RCC 7860 (cell line): Measurements from ENCODE around the gene EVX2.
A peak's percentile ranks its signal among the peaks of the same experiment; 100 is the strongest.

Source experiments
- DNase-seq: peaks from one replicate; pipeline ENCODE4 v3.0.0-alpha.2; 2015; ENCODE audit warnings: low spot score
- FAIRE-seq: peaks from 2 replicates; lab custom pipeline; 2012; peaks lifted over from hg19 to GRCh38; lab: Jason Lieb, UNC

Gene EVX2

GRCh38 chr2:176109192-176109901 is 25.6 kb upstream of the EVX2 start:
- DNase-seq, result no peak
- FAIRE-seq, result no peak

GRCh38 chr2:176107731-176108181 is 24.0 kb upstream of the EVX2 start:
- FAIRE-seq, result no peak

DNA sequence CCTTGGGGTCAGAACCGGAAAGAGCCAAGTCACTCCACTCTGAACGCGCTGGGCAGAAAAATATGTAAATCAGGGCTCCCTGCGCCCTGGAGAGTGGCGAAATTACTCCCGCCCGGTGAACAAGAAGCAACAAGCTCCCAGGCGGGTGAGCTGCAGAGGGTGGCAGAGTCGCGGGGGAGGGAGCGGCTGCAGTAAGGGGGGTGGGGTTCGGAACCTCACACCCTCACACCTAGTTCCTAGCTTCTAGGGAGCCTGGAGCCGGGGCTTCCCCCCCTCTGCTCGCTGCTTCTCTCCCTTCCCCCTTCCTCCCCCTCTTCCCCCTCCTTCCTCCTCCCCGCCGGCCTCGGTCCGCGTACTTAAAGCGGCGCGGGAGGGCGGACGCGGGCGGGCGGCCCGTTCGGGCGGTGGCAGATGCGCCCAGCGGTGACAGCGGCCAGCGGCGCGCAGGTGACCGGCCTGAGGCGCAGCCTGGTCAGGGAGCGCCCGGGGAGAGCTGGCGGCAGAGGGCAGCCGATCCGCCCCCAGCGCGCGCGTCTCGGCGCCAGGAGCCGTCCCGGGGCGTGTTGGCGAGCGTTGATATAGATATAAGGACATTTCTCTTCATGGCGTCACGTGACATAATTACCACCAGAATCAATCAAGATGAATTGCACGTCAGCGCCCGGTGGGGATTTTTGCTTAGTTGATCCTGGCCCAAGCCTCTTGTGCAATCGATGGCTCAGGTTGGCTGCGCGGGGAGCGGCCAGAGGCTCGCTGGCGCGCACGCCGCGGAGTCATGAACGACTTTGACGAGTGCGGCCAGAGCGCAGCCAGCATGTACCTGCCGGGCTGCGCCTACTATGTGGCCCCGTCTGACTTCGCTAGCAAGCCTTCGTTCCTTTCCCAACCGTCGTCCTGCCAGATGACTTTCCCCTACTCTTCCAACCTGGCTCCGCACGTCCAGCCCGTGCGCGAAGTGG is 23.1 kb upstream of the EVX2 start, which contains the start of gene HOXD11:
Gene HOXD11 (plus strand): TSS at position 700 of the 959 bp plus-strand sequence. CDS start 76 bp downstream, at position 776.
- DNase-seq, result peak; percentile 61
- FAIRE-seq, result no peak

More at GRCh38 chr2:176107731-176108181, 24.0 kb upstream of the EVX2 start:
- no peak for DNase-seq

- DNase-seq (no peak), FAIRE-seq (no peak)
These were observed 22.2 kb upstream of the EVX2 start for GRCh38 chr2:176105730-176106580.

GRCh38 chr2:176105078-176105729 is 21.4 kb upstream of the EVX2 start:
- FAIRE-seq (no peak), DNase-seq (peak; percentile 21)

DNA sequence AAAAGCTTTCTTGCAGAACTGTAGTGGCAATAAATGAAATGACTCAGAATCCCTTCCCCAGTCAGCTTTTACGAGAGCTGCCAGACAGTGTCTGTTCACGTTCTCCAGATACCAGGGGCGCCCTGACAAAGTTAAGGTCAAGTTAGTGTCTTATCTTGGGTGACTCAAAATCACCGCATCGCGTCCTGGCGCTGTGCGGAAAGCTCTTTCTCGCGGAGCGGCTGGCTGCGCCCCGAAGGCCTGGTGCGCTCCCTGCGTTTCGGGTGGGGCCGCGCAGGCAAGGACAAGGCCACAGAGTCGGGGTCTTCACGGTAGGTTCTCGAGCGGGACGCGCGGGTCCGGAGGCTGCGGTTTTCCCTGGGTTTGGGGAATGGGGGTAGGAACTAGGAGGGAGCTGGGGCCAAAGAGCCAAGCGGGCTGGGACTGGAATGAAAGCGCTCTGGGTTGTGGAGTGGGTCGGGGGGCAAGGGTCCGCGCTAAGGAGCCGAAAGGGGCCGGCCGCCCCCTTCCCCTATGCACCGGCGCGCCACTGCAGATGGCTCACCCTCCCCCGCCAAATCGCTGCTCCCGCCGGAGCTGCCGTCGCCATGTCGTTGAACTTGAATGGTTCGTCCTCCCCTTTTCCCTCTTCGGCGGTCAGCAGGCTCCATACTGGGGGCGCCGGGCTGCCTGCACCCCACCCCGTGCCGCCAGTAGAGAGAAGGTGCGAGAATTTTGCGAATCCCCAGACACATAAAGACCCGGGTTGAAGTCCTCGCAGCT is 20.7 kb upstream of the EVX2 start:
- peak; percentile 90 for FAIRE-seq
- peak; percentile 90 for DNase-seq

- FAIRE-seq (no peak), DNase-seq (no peak)
These were observed 20.1 kb upstream of the EVX2 start for GRCh38 chr2:176103742-176104315.

DNA sequence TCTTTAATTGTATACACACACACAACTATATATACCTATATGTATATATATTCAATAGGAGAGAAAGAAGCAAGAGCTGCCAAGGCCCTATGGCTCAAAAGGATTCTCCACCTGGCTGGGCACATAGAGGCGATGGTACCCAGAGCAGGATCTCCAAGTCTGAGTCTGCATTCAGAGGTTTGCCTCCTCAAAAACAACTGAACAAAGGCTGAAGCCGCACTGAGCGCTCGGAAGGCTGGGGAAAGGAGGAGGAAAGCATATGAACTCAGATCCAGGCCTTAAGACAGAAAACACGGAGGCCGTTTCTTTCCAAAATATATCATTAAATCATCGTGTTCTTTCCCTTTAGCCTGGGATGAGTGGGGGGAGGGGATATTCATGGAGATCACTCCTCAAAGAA is 19.4 kb upstream of the EVX2 start:
- no peak for DNase-seq

DNA sequence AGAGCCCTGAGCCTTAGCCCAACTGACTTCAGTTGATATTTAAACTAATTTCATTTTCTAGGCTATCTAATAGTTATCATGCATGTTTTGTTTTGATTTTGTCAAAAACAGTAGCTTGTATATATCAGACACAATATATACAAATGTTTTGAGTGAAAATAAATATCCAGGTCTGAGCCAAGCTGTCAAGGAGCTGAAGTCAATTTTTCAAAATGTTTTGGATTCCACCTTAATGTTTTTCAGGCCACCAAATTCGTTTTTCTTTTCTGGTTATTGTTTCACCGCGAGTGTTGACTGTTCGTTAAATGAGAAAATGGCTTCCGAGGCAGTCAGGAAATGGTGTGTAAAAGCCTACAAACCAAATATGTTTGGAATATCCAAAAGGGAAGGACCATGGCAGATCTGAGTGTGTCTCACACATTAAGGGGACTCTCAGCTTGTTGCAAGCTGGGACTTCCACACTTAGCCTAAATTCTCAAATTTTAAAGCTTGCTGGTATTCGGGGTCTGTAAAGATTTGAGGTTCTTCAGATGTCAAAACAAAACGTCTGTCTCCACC is 18.6 kb upstream of the EVX2 start:
- DNase-seq (no peak), FAIRE-seq (no peak)

More for the DNA sequence above, 19.4 kb upstream of the EVX2 start:
- no peak for FAIRE-seq

DNA sequence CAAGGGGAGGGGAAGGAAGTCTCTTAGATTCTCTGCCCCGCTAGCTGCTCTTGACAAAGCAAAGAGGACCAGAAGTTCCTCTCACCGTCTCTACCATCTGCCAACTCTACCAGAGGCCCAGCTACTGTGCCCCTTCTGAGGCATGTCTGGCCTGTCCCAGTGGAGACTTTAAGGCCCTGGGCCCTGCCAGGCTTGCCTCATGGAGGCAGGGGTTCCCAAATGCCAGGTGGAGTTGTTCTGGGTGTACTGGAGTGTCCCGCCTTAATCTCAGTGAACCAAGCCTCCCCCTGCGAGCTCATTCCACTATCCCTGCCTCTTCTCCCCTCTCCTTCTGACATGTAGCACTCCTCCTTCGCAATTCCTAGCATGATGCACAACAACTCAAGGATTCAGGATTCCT is 18.1 kb upstream of the EVX2 start:
- DNase-seq (no peak), FAIRE-seq (no peak)

DNA sequence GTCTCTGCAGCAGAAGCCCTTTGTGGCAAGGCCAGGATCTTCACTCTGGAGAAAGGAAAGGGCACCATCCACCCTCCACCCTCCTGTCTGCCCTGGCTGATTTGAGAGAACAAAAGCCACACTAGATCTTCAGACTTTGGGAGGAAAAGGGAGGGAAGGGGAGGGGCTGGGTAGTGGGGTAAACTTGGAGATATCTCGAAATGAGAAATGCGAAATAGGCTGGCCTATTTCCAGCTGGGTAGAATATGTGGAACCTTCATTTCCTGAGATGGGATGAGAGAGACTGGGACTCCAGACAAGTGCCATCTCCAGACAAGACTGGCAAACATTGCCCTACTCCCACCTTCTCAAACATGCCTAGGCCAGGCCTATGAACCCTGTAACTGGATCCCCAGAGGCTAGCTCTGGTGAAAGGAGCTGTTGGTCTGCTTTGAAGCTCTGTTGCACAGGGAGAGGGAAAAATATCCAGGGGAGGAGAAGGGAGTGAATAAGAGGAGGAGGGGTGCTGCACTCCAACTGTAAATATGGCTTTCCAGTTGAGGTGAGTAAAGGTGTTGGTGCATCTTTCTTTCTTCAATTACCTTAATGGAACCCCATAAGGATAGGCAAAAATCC is 17.6 kb upstream of the EVX2 start:
- FAIRE-seq (no peak), DNase-seq (no peak)

GRCh38 chr2:176100547-176101140 is 16.9 kb upstream of the EVX2 start:
- FAIRE-seq, result no peak
- no peak for DNase-seq

DNA sequence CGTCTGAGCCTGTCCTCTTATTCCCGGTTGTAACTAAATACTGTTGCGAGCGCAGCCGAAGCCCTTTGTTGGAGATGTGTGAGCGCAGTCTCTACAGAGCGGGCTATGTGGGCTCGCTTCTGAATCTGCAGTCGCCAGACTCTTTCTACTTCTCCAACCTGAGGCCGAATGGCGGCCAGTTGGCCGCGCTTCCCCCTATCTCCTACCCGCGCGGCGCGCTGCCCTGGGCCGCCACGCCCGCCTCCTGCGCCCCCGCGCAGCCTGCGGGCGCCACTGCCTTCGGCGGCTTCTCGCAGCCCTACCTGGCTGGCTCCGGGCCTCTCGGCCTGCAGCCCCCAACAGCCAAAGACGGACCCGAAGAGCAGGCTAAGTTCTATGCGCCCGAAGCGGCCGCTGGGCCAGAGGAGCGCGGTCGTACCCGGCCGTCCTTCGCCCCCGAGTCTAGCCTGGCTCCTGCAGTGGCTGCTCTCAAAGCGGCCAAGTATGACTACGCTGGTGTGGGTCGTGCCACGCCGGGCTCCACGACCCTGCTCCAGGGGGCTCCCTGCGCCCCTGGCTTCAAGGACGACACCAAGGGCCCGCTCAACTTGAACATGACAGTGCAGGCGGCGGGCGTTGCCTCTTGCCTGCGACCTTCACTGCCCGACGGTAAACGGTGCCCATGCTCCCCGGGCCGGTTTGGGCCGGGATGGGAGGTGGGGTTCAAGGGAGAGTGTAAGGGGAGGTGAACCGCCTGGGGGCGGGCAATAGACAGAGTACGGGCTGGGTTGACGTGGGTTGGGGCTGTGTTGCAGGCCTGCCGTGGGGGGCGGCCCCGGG is 16.2 kb upstream of the EVX2 start, which contains the start of gene HOXD12:
Gene HOXD12 (plus strand): TSS at position 68 of the 819 bp plus-strand sequence. CDS start 7 bp downstream, at position 75.
- DNase-seq (no peak), FAIRE-seq (no peak)

DNA sequence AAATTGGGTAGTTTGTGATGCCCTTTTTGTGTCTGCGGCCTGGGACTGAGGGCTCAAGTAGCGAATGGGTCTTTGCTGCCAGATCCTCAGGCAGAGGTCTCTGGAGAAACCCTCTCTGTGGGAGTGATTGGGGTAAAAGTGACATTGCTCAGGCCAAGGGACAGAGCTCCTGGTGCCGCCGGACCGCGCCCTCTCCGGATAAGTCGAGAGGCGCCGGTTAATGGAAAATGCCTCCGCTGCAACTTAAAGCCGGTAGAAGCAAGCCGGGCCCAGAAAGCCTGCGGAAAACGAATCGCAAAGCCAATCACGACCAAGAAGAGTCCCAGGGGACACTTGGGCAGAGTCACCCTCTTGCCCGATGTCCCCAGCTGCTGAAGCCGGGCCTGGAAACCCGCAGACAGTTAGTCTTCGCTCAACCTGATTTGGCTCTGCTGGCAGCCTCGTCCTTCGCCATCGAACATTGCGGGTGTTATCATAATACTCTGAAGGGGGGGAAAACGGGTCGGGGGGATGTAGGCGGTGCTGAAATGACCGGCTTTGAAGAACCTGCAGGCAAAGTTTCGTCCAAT is 15.5 kb upstream of the EVX2 start:
- FAIRE-seq, result no peak
- no peak for DNase-seq

- no peak for DNase-seq
- no peak for FAIRE-seq
These were observed 14.8 kb upstream of the EVX2 start for GRCh38 chr2:176098366-176099158.

GRCh38 chr2:176097820-176098365 is 14.1 kb upstream of the EVX2 start:
- DNase-seq (no peak), FAIRE-seq (no peak)
